ENCODE results near the gene COMP.

COMP gene

DNA sequence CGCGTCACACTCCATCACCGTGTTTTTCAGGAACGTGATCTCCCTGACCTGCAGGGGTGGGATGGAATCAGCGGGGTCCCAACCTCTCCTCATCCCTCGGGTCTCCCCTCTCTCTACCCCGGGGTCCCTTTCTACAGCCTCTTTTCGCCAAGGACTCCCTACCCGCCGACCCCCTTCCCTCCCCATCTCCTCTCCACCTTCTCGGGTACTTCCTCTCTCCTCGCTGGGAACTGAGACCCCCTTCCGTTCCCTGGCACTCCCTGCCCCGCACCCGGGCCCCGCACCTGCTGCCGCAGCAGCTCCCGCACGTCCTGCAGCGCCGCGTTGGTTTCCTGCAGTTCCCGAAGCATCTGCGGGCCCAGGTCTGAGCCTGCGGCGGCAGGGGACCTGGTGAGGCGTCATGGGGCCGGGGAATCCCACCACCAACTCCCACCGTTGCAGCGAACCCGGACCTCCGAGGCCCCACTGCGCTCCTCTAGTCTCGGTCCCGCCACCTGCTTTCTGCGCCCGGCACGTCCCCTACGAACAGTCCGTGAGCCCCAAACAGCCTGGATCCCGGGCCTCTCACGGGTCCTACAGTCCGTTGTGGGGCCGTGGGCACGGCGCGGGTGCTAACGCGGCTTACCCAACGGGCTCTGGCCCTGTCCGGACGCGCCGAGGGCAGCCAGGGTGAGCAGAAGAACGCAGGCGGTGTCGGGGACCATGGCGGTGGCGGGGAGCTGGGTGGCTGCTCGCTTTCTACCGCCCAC, at the start of gene COMP:
Gene COMP, minus strand, starts transcription at position 740 of the 749 bp plus-strand sequence. Its CDS starts 36 bp downstream, at position 704.
- no peak for TF ChIP-seq BACH2 (CRISPR knock-in tag; IDR thresholded peaks at IDR 0.05; ENCODE audit: borderline replicate concordance)
- no peak for TF ChIP-seq ISL1 (CRISPR knock-in tag; IDR thresholded peaks at IDR 0.05)
- no peak for TF ChIP-seq ZFP3 (CRISPR knock-in tag; IDR thresholded peaks at IDR 0.05)
- TF ChIP-seq PATZ1 (CRISPR knock-in tag; IDR thresholded peaks at IDR 0.05; ENCODE audit: borderline replicate concordance), result no peak
- no peak for TF ChIP-seq ZNF8 (CRISPR knock-in tag; IDR thresholded peaks at IDR 0.05)
- no peak for TF ChIP-seq RARB (CRISPR knock-in tag; IDR thresholded peaks at IDR 0.05)
- no peak for TF ChIP-seq PPARA (CRISPR knock-in tag; IDR thresholded peaks at IDR 0.05; ENCODE audit: borderline replicate concordance)
- TF ChIP-seq, protein P1, sequence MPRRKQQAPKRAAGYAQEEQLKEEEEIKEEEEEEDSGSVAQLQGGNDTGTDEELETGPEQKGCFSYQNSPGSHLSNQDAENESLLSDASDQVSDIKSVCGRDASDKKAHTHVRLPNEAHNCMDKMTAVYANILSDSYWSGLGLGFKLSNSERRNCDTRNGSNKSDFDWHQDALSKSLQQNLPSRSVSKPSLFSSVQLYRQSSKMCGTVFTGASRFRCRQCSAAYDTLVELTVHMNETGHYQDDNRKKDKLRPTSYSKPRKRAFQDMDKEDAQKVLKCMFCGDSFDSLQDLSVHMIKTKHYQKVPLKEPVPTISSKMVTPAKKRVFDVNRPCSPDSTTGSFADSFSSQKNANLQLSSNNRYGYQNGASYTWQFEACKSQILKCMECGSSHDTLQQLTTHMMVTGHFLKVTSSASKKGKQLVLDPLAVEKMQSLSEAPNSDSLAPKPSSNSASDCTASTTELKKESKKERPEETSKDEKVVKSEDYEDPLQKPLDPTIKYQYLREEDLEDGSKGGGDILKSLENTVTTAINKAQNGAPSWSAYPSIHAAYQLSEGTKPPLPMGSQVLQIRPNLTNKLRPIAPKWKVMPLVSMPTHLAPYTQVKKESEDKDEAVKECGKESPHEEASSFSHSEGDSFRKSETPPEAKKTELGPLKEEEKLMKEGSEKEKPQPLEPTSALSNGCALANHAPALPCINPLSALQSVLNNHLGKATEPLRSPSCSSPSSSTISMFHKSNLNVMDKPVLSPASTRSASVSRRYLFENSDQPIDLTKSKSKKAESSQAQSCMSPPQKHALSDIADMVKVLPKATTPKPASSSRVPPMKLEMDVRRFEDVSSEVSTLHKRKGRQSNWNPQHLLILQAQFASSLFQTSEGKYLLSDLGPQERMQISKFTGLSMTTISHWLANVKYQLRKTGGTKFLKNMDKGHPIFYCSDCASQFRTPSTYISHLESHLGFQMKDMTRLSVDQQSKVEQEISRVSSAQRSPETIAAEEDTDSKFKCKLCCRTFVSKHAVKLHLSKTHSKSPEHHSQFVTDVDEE (CRISPR knock-in tag; IDR thresholded peaks at IDR 0.05), result no peak
- TF ChIP-seq SNAI2 (CRISPR knock-in tag; IDR thresholded peaks at IDR 0.05), result no peak
- TF ChIP-seq CREB5 (CRISPR knock-in tag; IDR thresholded peaks at IDR 0.05; ENCODE audit: low read depth), result no peak
- no peak for TF ChIP-seq ZNF70 (CRISPR knock-in tag; IDR thresholded peaks at IDR 0.05)
- TF ChIP-seq, protein P2, sequence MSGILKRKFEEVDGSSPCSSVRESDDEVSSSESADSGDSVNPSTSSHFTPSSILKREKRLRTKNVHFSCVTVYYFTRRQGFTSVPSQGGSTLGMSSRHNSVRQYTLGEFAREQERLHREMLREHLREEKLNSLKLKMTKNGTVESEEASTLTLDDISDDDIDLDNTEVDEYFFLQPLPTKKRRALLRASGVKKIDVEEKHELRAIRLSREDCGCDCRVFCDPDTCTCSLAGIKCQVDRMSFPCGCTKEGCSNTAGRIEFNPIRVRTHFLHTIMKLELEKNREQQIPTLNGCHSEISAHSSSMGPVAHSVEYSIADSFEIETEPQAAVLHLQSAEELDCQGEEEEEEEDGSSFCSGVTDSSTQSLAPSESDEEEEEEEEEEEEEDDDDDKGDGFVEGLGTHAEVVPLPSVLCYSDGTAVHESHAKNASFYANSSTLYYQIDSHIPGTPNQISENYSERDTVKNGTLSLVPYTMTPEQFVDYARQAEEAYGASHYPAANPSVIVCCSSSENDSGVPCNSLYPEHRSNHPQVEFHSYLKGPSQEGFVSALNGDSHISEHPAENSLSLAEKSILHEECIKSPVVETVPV (CRISPR knock-in tag; IDR thresholded peaks at IDR 0.05), result no peak
- no peak for TF ChIP-seq OSR1 (CRISPR knock-in tag; IDR thresholded peaks at IDR 0.05)
- no peak for TF ChIP-seq GLIS3 (CRISPR knock-in tag; IDR thresholded peaks at IDR 0.05)
- no peak for TF ChIP-seq ESRRG (CRISPR knock-in tag; IDR thresholded peaks at IDR 0.05)
- no peak for TF ChIP-seq ARNTL (CRISPR knock-in tag; IDR thresholded peaks at IDR 0.05; ENCODE audit: borderline replicate concordance, low read depth)
- TF ChIP-seq ZNF565 (CRISPR knock-in tag; conservative IDR thresholded peaks at IDR 0.05; ENCODE audit: low read depth), result no peak
- no peak for TF ChIP-seq CSDC2 (CRISPR knock-in tag; IDR thresholded peaks at IDR 0.05)
- no peak for TF ChIP-seq TCF4 (CRISPR knock-in tag; IDR thresholded peaks at IDR 0.05; ENCODE audit: borderline replicate concordance)
- no peak for TF ChIP-seq TOX (CRISPR knock-in tag; IDR thresholded peaks at IDR 0.05; ENCODE audit: borderline replicate concordance)
- no peak; the same call in 1 of the 3 replicates for ATAC-seq

DNA sequence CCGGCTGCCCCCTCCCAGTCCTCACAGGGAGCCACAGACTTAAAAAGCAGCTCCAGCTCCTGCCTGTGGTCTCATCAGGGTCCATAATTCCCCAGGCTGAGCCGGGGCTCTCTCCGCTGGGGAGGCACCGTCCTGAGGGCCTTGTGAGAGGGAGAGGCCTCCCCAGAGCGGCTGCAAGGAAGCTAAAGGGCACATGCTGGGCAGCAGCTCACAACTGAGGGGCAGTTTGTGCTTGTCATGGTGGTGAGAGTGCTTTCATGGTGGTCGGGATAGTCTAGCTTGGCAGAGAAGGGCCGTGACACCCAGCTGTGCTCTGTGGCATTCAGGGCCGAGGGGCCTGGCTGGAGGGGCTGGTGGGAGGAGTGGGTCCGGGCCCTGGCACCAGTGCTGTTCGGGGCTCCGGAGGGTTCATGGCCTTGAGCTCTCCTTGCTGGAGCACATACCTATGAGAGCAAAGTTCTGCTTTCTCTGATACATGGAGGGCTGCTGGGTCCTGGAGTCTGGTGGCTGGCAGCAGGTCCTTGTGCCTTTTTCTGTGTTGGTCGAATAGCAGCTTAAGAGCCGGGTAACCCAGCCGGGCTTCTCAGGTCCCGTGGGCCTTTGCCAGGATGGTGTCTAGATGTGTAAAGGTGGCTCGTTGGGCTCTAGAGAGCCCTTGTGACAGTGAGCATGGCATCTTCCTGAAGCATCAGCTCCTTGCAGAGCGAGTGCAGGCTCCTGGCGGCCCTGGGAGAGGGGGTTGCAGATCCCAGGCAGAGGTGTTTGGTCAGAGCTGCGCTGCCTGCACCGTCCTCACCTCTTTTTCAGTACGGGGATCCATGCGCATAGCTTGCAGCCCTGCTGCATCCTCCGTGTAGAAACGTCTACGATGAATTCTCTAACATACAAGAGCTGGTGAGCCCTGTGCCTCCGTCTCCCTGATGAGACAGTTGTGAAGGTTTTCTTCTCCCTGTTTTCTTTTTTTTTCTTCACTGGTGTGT, 49.5 kb upstream of the COMP start:
- no peak for ATAC-seq
- TF ChIP-seq ZFP30 (CRISPR knock-in tag; IDR thresholded peaks at IDR 0.05), result no peak
- TF ChIP-seq BACH2 (CRISPR knock-in tag; IDR thresholded peaks at IDR 0.05; ENCODE audit: borderline replicate concordance), result no peak
- TF ChIP-seq ISL1 (CRISPR knock-in tag; IDR thresholded peaks at IDR 0.05), result no peak
- TF ChIP-seq, protein P1 (CRISPR knock-in tag; IDR thresholded peaks at IDR 0.05), result no peak
- no peak for TF ChIP-seq ZC3H10 (CRISPR knock-in tag; IDR thresholded peaks at IDR 0.05)
- TF ChIP-seq CSDC2 (CRISPR knock-in tag; IDR thresholded peaks at IDR 0.05), result no peak
- no peak for TF ChIP-seq POU6F1 (CRISPR knock-in tag; IDR thresholded peaks at IDR 0.05; ENCODE audit: borderline replicate concordance, low read depth)
- no peak for TF ChIP-seq RARB (CRISPR knock-in tag; IDR thresholded peaks at IDR 0.05)
- TF ChIP-seq CREB5 (CRISPR knock-in tag; IDR thresholded peaks at IDR 0.05; ENCODE audit: low read depth), result no peak
- TF ChIP-seq OSR1 (CRISPR knock-in tag; IDR thresholded peaks at IDR 0.05), result no peak
- TF ChIP-seq ZNF70 (CRISPR knock-in tag; IDR thresholded peaks at IDR 0.05), result no peak
- TF ChIP-seq GLIS3 (CRISPR knock-in tag; IDR thresholded peaks at IDR 0.05), result no peak
- no peak for TF ChIP-seq ZNF8 (CRISPR knock-in tag; IDR thresholded peaks at IDR 0.05)
- no peak for TF ChIP-seq TOX (CRISPR knock-in tag; IDR thresholded peaks at IDR 0.05; ENCODE audit: borderline replicate concordance)
- TF ChIP-seq SNAI2 (CRISPR knock-in tag; IDR thresholded peaks at IDR 0.05), result no peak

All from SK-N-SH treated with all-trans-retinoic acid at 6 μM for 48 hours (cell line).